Measurements from ENCODE around the gene DNAJC21. TPM values are rescaled to one million over a fixed set of nuclear protein-coding genes. Genes with fewer than 3 reads are reported as not detected.

DNAJC21 gene
- total and polyA plus RNA-seq, 2 of the 4 experiments (the other 2 are of a cell fraction): 8.8 to 12.7 TPM

DNA sequence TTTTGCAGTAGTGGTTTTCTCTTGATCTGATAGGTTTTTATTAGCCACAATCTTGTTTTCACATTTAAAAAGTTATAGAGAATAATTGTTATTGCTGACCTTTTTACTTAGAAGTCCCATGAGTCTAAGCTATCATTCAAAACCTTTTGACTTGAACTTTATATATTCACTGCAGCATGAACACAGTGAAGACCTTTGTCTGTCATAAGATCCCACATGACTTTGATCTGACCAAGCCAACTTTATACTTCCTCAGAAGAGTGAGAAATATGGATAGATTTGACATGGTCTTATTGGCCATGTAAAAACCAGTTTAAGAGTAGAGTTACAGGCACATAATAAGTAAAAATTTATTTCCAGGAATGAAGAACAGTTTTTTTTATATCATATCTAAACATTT is 48.1 kb upstream of the DNAJC21 start:
- Histone ChIP-seq H3K9me1 (ENCODE audit: insufficient read depth, low read length) (no peaks in the 10 kb centered on the region), H4K8ac (ENCODE audit: low read depth in 2 of 2, low read length in 2 of 2) (no peak overlapping the region), H3K27me3 (ENCODE audit: control insufficient read depth, insufficient read depth, low read length) (no peaks in the 10 kb centered on the region; the same call in 1 of the 2 replicates), H4K91ac (ENCODE audit: insufficient read depth, low read depth, low read length) (no peak overlapping the region), H4K5ac (ENCODE audit: low read depth, low read length) (no peak overlapping the region), H2AFZ (replicated peaks; ENCODE audit: low read length, poor library complexity) (no peak overlapping the region), H3K56ac (ENCODE audit: extremely low read depth, insufficient read depth, low read length) (no peak overlapping the region), H3K27ac (ENCODE audit: insufficient read depth, low read length) (no peak overlapping the region), H2BK5ac (ENCODE audit: low read depth, low read length, poor library complexity, severe bottlenecking) (no peak overlapping the region), H3K14ac (replicated peaks; ENCODE audit: low read depth, low read length) (no peak overlapping the region), H3K4me1 (ENCODE audit: control insufficient read depth, insufficient read depth, low read length) (no peaks in the 10 kb centered on the region), H3K36me3 (ENCODE audit: control insufficient read depth, insufficient read depth, low read length) (no peaks in the 10 kb centered on the region), H2BK20ac (ENCODE audit: low read depth, low read length) (no peak overlapping the region), H2AK9ac (replicated peaks; ENCODE audit: low read depth, low read length, poor library complexity) (no peak overlapping the region), H3K23ac (ENCODE audit: low read depth, low read length) (no peak overlapping the region), H3K79me1 (ENCODE audit: low read depth in 1 of 2, low read length in 2 of 2) (no peaks in the 10 kb centered on the region), H3K9ac (ENCODE audit: low read depth, low read length) (no peak overlapping the region), H3K9me3 (ENCODE audit: control insufficient read depth, insufficient read depth, low read length) (no peaks in the 10 kb centered on the region), H3K18ac (ENCODE audit: low read depth, low read length) (no peak overlapping the region), H2BK120ac (ENCODE audit: low read depth, low read length) (no peak overlapping the region), H3K4me3 (ENCODE audit: insufficient read depth, low read depth, low read length) (no peak overlapping the region), H3K4ac (ENCODE audit: low read depth, low read length) (no peak overlapping the region), H2BK15ac (ENCODE audit: low read depth, low read length) (no peak overlapping the region), H4K20me1 (ENCODE audit: insufficient read depth, low read length) (no peaks in the 10 kb centered on the region), H2AK5ac (ENCODE audit: low read depth, low read length) (no peak overlapping the region), H3K4me2 (ENCODE audit: low read depth, low read length) (no peak overlapping the region)
- dilution Hi-C loops (cut with HindIII; ENCODE audit: low sequenced_read_pairs, unreplicated experiment): no loop called here
- ChIA-PET POLR2A (ENCODE audit: unreplicated experiment) (no interaction called here), CTCF (interaction anchor here (1.0 kb wide), 1 partner anchor 16 kb away, joined by 3 read pairs; no protein-coding TSS in a partner anchor)
- no TSS peak for BruUV-seq (replicated peaks)
- intact Hi-C loops (cut with micrococcal nuclease): no loop called here
- ATAC-seq (ENCODE audit: low read depth): no peak
- TF ChIP-seq NFE2L2 (IDR thresholded peaks at IDR 0.05; ENCODE audit: low read depth, low read length) (no peak), SMC3 (IDR thresholded peaks at IDR 0.05; ENCODE audit: low read depth, low read length) (no peak), MXI1 (IDR thresholded peaks at IDR 0.05; ENCODE audit: borderline replicate concordance, low read depth, low read length) (no peak), MAZ (IDR thresholded peaks at IDR 0.05; ENCODE audit: borderline replicate concordance, low read depth, low read length) (no peak), BHLHE40 (IDR thresholded peaks at IDR 0.05; ENCODE audit: low read depth, low read length) (no peak), FOS (IDR thresholded peaks at IDR 0.05; ENCODE audit: low read depth, low read length) (no peak), CEBPB (IDR thresholded peaks at IDR 0.05; ENCODE audit: low read depth, low read length) (no peak), CHD1 (IDR thresholded peaks at IDR 0.05; ENCODE audit: low read depth, low read length) (no peak), CTCF (conservative IDR thresholded peaks at IDR 0.05; ENCODE audit: low read depth, low read length) (no peak), USF2 (IDR thresholded peaks at IDR 0.05; ENCODE audit: low read depth, low read length) (no peak), RFX5 (IDR thresholded peaks at IDR 0.05; ENCODE audit: low read depth, low read length) (no peak), ELK1 (IDR thresholded peaks at IDR 0.05; ENCODE audit: borderline replicate concordance, low read depth, low read length) (no peak)
- DNase-seq: no peak
- in situ Hi-C loops (cut with MboI; ENCODE audit: low sequenced_read_pairs): loop anchor here (25.0 kb wide), 1 partner anchor 894 kb away; the partner anchor contains the start of gene SLC45A2

All from IMR-90 (cell line).